Stimulated activated CD4-positive, alpha-beta T cell treated with anti-CD3 and anti-CD28 coated beads, TNF-alpha, amount 100 ng/mL, for 48 hours (primary cell): Measurements from ENCODE around the gene BMP2.

Experiments used
- DNase-seq, 3 donors: peaks; one replicate each; pipeline ENCODE4 v3.0.0-alpha.2; 2020; ENCODE audit warnings: low read depth in 3 of 3

Gene BMP2

DNA sequence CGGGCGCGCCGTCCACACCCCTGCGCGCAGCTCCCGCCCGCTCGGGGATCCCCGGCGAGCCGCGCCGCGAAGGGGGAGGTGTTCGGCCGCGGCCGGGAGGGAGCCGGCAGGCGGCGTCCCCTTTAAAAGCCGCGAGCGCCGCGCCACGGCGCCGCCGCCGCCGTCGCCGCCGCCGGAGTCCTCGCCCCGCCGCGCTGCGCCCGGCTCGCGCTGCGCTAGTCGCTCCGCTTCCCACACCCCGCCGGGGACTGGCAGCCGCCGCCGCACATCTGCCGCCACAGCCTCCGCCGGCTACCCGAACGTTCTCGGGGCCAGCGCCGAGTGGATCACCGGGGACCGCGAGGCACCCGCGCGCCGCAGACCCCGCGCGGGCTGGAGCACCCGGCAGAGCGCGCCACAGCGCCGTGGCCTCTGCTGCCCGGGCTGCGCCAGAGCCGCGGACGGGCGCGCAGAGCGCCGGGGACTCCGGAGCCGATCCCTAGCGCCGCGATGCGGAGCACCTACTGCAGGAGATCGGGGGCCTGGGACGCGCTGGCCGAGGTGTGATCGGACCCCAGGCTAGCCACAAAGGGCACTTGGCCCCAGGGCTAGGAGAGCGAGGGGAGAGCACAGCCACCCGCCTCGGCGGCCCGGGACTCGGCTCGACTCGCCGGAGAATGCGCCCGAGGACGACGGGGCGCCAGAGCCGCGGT, at the start of gene BMP2:
Gene BMP2, plus strand, starts transcription at position 151 of the 692 bp plus-strand sequence. CDS start 2,441 bp downstream, outside the sequence.
- DNase-seq, result no peak

DNA sequence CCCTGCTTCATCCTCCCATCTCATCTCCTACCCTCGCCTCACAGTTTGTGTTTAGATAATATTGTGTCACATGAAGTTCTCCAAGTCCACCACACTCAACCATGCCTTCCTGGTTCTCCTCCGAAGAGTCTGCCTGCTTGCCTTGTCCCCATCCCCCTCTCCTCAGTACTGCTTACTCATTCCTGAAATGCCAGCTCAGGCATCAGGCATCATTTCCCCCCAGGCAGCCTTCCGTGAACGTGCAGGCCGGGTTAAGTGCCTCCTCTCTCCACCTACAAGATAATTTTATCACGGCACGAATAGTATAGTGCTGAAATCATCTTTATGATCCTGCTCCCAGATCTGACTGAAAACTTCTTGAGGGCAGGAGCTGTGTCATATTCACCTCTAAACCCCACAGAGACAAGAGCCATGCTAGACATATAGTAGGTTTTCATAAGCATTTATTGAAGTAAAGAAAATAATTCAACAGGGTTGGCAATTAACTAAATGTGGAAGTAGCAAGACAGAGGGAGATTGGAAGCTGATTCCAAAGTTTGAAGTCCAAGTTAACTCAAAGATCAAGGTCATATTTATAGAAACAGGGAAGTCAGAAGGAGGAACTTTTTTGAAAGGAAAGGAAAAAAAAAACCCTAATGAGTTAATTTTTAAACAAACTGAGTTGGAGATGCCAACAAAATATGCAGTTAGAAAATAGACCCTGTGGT, 48.7 kb upstream of the BMP2 start:
- DNase-seq, result no peak

DNA sequence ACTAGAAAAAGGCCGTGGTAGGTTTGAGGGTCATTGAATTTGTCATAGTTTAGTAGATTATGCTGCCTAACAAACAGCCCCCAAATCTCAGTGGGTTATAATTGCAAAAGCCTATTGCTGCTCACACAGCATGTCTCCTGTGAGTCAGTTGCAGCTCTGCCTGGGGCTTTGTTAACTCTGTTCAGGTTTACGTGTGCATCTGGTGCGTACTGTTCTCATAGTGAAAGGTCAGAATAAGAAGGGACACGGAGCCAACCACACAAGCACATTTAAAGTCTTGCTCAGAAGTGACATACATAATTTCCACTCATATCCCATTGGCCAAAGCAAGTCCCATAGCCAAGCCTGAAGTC, 48.1 kb upstream of the BMP2 start:
- no peak for DNase-seq

DNA sequence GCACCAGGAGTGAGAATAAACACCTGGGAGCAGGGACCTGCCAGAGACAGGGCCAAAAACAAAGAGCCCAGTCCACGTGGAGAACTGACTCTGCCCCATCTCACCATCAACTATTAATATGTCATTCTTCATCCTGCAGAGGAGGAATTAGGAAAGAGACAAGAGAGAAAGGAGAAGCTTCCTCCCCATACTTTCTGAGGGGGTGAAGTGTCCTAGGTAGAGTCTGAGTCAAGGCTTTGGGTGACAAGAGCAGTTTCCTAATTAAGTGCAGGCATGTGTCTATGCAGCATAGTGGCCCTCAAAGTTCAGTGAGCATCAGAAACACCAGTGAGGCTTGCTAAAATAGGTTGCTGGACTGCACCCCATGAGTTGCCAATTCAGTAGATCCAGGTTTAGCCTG, 40.7 kb upstream of the BMP2 start:
- DNase-seq, result no peak

DNA sequence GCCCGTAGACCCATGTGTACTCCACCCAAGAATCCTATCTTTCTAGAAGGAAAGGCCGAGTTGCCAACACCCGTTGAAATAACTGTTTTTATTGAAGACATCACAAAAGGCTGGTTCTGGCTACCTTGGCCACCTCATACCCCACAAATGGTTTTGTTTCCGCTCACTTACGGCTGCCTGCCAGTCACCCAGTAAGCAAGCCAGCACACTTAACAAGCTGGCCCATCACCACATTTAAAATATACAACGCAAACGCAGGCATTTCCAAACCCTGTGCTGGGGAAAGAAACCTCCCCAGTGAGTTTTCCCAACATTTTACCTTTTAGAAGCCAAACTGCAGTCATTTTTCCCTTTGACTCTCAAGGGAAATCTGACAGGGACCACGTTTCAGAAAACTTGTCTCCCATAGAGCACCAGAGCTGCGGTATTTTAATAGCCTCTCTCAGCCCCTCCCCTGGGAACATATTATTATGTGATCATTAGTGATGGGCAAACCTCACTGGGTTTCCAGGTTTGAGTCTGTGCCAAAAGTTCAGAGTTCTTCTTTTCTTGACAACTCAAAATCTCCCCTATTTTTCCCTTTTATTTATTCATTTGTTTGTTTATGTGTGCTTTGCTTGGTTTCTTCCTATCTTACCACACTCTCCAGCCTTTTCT, 36.7 kb upstream of the BMP2 start:
- no peak for DNase-seq

DNA sequence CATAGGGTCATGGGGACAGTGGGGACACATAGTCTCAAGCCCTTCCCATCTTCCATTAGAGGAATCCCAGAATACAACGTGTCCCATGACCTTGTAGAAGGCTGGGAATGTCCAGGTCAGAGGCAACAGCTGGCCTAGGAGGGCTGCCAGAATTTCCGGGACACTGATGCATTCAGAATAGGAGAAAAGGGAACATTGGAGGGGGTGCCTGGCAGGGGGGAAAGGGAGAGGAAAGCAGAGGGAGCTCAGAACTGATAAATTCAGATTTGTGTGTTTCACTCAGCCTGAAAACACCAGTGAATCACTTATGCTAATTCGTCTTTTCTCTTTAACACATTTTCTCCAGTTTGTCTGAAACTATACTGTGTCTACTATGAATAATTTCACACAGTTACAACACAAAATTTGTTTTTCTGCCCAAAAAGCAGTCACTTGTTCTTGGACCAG, 35.5 kb upstream of the BMP2 start:
- no peak for DNase-seq

DNA sequence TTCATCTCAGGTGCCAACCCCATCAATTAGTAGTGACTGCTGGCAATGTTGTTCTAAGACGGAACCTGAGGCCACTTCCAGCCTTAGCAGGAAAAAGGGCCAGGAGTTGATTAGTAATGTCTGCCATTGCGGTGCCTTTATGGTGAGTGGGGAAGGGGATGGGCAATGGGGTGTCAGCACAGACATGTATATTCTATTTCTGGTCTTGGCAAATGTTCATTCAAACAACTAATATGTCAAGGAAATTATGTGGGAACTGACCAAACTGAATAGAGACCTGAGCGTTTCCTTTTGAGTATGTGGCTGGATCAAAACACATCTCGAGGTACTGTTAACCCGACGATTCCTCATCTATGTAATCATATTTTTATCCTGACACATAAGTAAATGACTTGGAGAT, 34.6 kb upstream of the BMP2 start:
- DNase-seq, result no peak

DNA sequence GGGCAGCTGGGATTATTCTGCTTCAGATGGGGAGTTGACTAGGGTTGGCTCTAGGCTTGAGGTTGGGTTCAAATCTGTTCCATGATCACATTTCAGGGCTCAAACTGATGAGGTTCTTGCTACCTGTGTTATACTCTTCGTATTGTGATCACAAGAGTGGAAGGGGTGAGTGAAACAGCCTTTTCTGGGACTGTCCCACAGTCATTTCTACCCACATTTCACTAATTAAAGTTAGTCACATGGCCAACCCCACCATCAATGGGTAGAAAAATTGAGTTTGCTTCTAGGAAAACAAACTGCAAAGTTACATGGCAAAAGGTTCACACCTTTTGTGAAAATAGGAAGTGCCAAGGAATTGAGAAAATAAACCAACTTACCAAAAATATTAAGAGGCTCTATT, 33.5 kb upstream of the BMP2 start:
- no peak for DNase-seq

DNA sequence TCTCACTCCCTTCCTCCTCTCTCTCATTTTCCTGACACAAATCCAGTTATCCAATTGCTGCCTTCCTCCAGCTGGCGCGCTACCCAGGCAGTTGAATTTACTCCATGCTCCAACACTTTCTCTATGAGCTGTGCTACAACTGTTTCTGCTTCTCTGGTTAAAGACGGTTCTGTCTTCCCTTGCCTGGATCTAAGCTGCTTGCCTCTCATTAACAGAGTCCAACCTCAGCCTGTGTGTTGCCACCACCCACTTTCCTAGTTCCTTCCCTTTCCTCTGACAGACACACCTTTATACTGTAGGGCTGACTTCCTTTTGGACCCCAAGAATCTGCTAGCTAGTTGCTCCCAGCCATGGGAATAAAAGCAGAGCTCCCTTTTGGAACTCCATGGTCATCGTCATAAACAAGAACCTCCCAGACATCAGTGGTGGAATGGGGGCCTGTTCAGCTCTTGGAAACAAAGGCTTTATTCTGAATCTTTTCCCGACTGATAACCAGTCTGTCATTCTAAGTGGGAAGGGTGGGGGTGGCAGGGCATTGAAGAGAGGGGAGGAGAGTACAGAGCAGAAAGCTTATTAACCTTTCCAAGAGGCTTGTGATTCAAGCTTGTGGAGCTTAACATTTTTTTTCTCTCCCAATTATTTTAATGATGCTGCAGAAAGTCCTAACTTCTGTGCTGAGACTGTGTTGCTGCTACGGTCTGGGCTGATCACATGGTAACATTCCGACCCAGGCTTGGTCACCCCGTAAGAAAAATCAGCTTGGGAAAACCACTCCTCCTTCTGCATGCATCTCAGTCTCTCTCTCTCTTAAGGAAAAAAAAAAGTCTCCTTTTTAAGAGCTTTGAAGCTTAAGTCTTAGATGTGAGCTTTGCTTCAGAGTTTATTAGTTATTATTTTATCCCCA, 31.3 kb upstream of the BMP2 start:
- DNase-seq, result no peak

DNA sequence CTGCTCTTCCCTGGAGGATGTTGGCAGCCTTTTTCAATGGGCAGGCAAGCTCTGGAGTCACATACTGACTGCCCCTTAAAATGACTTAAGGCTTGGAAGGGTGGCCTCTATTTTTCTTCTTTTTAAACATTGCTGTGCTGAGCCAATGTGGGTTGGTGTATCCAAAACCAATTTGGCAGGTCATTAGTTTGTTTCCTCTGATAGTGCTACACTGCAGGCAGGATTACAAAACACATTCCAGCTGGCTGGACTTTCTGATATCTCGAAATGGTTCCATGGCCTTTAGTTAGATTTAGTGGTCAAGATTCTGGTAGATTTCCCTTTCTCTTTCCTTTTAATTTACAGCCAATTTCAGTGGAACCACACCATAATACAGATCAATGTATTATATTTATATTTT, 28.1 kb upstream of the BMP2 start:
- no peak for DNase-seq

DNA sequence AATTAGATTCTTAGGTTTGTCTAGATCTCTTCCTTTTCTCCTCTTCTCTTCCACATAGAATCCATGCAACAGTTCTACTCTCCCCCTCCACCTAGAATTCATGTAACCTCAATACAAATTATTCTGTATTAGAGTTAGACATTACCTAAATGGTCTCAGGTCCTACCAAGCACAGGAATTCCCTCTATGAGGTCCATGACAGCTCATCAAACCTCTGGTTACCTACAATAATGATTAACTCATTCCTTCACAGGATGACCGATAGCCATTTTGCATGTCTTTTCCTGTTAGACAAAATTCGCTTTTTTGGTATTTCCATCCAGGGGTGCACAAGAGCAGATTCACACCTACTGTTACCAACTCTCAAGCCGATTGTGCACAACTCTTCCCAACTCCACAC, 27.4 kb upstream of the BMP2 start:
- no peak for DNase-seq

DNA sequence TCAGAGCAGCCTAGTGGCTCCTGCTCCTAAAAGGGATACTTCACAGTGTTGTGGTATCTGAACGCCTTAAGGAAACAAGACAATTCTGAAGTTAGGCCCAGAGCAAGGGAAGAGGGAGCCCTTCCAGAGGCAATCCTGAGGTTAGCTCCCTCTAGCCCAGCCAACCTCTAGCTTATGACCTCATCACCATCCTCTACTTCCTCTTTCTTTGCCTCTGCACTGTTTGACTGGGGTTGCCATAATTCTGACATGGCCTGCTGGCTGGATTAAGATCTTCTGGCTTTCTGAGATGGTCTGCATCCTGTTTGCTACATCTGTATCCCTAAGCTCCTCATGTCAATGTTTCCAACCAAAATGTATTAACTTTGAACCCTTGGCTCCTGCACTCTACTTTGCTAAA, 23.3 kb upstream of the BMP2 start:
- DNase-seq, result no peak

DNA sequence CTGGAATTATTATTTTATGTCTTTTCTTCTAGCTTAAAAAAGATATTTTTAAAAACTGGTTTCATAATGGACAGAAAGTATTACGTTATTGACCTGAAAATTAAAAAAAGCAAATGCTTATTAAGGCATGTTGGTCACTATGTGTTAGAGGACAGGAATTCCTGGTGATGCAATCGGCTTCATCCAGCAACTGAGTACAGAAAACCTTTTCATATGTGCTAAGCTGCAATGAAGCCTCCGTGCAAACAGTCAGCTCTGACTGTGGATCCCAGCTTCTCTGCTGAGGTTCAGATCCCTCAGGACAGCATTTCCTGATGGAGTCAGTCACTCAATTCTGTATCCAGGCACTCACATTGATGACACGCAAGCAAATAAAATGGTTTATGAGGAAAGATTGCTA, 22.7 kb upstream of the BMP2 start:
- DNase-seq, result no peak

DNA sequence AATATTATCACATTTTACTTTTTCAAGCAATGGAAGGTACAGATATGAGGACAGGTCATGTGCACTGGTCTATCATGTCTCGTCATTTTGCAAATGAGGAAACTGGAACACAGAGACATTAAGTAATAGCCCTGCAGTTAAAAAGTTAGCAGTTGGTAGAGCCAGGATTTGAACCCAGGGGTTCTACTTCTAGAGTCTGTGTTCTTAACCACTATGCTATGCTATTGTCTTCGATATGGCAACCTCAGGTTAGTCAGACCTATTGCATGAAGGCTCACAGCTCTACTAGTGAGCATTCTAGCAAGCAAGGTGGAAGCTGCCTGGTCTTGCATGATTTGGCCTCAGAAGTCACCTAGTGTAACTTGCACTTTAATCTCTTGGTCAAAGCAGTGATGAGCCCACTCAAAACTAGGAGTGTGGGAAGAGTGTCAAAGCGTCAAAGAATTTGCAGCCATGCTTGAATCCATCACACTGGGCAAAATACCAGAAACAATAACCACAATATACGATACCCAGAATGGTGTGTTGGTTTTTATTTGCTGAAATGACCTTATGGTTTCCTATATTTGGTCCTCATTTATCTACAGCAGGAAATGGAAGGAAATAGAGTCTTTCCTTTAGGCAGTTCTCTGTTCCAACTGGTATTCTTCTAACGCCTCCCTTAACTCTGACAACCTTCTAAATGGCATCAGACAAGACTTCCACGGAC, 20.4 kb upstream of the BMP2 start:
- DNase-seq, result no peak

DNA sequence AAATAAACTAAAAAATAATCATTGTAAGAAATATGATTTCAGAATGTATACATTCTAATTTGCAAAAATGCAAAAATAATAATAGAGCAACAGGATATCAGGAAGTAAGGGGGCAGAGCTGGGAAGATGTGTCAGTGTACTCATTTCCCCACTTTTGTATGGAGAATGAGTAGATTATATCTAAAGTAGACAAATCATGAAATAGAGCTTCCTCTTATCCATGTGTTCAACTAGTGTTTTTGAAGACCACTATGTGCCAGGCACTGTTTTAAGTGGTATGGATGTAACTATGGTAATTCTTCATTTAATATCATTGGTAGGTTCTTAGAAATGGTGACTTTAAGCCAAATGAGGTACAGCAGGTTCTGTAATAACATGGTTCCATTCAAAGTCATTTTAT, 17.0 kb upstream of the BMP2 start:
- DNase-seq, result no peak

DNA sequence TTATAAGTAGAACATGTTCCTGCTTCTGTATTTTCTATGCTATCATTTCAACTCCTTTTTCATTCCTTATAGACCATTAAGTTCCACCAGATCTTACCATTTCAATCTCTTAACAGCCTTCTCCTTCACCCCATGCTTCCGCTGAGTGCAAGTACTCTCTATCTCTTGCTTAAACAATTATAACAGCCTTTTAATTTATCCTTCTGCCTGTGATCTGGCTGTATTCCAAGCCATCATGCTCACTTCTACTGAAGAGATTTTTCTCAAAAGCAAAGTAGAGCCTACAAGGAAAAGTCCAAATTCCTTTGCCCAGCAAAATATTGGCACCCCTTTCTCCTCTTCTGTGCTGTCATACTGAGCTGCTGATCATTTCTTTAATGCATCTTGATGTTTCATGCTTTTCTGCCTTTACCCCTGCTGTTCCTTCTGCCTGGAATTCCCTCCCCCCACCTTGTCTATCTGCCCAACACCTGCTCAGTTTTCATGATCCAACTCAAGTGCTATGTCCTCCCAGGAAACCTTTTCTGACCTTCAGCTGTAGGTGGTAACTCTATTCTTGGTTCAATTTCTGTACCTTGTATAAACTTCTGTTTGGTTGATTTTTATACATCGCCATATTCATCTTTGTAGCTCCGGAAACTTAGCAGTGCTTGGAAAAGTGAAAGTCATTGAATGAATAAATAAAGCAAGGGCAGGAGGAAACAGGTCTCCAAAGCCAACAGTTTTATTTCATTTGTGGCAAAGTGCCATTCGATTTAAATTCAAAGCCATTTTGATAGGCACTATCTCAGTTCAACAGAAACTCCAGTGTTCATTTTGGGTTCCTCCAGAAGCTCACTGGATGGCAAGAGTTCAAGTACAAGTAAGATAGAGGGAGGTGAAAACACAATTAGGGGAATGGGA, 10.5 kb upstream of the BMP2 start:
- DNase-seq, result no peak

DNA sequence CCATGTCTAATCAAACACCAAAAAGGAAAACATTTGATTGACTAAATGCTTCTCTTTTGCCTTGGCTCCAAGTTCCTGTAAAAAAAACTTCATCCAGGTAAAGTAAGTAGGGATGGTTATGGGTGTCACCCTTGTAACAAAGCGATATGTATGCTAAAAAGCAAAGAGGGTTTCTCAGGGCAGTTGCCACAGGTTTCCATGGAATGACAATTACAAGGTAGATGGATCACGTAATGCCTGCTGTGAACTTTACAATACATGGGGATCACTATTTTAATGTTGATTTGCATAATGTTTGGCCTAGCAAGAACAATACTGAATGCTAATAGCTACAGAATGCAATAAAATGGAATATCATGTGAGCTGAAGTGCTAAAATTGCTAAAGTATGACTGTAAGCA, 2.9 kb upstream of the BMP2 start:
- no peak for DNase-seq

DNA sequence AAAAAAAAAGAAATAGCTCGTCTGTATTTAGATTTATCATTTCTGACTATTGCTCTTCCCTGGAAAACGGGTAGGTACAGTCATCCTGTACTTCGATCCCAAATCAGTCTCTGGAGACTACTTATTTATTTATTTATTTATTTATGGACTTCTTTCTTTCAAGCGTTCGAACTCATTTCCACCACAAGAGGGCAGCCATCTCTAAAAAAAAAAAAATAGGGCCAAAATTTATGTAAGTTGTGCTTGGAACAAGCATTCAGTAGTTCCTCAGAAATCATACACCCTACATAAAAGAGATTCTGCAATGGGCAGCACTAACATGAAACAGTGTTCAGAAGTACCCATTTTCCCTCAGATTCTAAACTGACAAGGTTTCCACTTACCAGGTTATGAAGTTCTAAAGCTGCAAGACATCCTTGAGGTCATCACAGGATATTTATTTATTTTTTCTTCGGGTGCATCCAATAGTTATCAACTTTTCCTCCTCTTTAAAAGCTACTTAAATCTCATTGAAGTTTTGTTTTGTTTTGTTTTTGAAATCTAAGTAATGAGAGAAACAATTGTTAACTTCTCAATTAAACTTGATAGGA, 1.9 kb upstream of the BMP2 start:
- no peak for DNase-seq

DNA sequence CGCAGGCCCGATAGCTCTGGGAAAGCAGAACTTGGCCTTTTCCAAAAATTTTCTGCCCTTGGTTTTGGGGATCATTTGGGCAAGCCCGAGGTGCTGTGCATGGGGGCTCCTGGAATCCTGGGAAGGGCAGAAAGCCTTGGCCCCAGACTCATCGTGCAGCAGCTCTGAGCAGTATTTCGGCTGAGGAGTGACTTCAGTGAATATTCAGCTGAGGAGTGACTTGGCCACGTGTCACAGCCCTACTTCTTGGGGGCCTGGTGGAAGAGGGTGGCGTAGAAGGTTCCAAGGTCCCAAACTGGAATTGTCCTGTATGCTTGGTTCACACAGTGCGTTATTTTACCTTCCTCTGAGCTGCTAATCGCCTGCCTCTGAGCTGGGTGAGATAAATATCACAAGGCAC, 1.1 kb upstream of the BMP2 start:
- no peak for DNase-seq

DNA sequence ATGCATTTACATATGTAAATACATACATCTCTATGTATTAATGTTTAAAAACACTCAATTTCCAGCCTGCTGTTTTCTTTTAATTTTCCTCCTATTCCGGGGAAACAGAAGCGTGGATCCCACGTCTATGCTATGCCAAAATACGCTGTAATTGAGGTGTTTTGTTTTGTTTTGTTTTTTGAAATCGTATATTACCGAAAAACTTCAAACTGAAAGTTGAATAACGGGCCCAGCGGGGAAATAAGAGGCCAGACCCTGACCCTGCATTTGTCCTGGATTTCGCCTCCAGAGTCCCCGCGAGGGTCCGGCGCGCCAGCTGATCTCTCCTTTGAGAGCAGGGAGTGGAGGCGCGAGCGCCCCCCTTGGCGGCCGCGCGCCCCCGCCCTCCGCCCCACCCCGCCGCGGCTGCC, 355 bp upstream of the BMP2 start:
- DNase-seq, result no peak
